GM10266 (cell line): ENCODE data around the gene AOPEP.

Experiments
- DNase-seq: peaks from one replicate; pipeline ENCODE4 v3.0.0; 2012; ENCODE audit errors: extremely low spot score
- TF ChIP-seq, protein P1 (sequence below): IDR thresholded peaks from 2 replicates; pipeline ENCODE4 v1.5.1; 2012; ENCODE audit warnings: mild to moderate bottlenecking, low read depth; ENCODE audit not compliant: control insufficient read depth, insufficient read depth; ENCODE audit errors: missing control alignments

AOPEP gene

GRCh38 chr9:95067057-95067456 is 340.6 kb downstream of the AOPEP start:
- TF ChIP-seq, protein P1, sequence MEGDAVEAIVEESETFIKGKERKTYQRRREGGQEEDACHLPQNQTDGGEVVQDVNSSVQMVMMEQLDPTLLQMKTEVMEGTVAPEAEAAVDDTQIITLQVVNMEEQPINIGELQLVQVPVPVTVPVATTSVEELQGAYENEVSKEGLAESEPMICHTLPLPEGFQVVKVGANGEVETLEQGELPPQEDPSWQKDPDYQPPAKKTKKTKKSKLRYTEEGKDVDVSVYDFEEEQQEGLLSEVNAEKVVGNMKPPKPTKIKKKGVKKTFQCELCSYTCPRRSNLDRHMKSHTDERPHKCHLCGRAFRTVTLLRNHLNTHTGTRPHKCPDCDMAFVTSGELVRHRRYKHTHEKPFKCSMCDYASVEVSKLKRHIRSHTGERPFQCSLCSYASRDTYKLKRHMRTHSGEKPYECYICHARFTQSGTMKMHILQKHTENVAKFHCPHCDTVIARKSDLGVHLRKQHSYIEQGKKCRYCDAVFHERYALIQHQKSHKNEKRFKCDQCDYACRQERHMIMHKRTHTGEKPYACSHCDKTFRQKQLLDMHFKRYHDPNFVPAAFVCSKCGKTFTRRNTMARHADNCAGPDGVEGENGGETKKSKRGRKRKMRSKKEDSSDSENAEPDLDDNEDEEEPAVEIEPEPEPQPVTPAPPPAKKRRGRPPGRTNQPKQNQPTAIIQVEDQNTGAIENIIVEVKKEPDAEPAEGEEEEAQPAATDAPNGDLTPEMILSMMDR: no peak

GRCh38 chr9:95067897-95068296 is 341.4 kb downstream of the AOPEP start:
- TF ChIP-seq, protein P1: no peak
- no peak for DNase-seq

More at GRCh38 chr9:95067057-95067456, 340.6 kb downstream of the AOPEP start:
- DNase-seq: no peak

- TF ChIP-seq, protein P1: no peak
- no peak for DNase-seq
Measured at GRCh38 chr9:95070549-95071021, 344.1 kb downstream of the AOPEP start.

DNA sequence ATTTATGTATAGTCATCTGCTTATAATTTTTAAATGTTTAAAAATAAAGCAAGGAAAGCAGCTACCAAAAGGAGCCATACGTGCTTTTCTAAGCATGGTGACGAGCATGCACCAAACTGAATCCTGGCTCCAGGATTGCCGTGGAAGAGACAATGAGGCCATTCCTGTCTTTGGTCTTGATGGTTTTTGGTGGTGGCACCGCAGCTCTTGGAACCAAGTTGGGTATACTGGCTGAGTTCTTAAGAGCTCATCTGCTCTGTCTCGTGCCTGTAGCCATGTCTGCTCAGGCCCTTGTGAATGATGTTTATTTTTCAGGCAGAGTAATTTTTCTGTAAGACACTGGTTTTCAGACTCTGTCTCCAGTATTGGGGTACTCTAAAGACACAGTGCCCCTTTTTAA is 345.0 kb downstream of the AOPEP start:
- TF ChIP-seq, protein P1: no peak
- no peak for DNase-seq

- no peak for DNase-seq
- TF ChIP-seq, protein P1: no peak
Measured at GRCh38 chr9:95071925-95072324, 345.4 kb downstream of the AOPEP start.

- no peak for DNase-seq
- TF ChIP-seq, protein P1: peak; percentile 14
Measured at GRCh38 chr9:95073042-95073607, 346.6 kb downstream of the AOPEP start.

- DNase-seq: no peak
- TF ChIP-seq, protein P1: no peak
Measured at GRCh38 chr9:95073918-95074317, 347.4 kb downstream of the AOPEP start.
